NCI-H82 treated with DMSO at 0.1 percent for 48 hours (cell line): ENCODE results near the gene RPS28.

Experiments
- DNase-seq: peaks from one replicate; lab custom pipeline; 2025; ENCODE audit not compliant: unreplicated experiment; lab: John Stamatoyannopoulos, UW

Gene RPS28

DNA sequence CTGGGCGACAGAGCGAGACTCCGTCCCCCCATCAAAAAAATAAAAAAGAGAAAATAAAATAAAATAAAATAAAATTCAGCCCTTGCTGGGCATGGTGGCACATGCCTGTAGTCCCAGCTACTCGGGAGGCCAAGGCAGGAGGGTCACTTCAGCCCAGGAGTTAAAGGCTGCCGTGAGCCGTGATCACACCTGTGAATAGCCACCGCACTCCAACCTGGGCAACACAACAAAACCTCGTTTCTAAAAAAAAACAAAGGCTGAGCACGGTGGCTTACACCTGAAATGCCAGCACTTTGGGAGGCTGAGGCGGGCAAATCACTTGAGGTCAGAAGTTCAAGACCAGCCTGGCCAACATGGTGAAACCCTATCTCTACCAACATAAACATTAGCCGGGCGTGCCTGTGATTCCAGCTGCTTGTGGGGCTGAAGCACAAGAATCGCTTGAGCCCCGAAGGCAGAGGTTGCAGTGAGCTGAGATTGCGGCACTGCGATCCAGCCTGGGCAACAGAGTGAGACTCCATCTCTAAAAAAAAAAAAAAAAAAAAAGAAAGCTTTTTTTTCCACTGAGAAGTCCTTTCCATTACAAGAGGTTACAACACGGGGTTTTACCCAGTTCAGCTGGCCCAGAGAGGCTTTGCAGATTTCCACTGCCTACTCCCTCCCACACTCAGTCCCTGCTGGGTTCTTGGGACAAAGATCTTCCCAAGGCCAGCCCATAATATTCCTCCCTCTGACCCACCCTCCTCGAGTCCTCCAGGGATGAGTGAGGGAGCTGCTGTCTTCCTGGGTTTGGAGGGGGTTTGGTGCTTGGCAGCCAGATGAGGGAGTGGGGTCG lies 49.1 kb downstream of the RPS28 start:
- DNase-seq = no peak

DNA sequence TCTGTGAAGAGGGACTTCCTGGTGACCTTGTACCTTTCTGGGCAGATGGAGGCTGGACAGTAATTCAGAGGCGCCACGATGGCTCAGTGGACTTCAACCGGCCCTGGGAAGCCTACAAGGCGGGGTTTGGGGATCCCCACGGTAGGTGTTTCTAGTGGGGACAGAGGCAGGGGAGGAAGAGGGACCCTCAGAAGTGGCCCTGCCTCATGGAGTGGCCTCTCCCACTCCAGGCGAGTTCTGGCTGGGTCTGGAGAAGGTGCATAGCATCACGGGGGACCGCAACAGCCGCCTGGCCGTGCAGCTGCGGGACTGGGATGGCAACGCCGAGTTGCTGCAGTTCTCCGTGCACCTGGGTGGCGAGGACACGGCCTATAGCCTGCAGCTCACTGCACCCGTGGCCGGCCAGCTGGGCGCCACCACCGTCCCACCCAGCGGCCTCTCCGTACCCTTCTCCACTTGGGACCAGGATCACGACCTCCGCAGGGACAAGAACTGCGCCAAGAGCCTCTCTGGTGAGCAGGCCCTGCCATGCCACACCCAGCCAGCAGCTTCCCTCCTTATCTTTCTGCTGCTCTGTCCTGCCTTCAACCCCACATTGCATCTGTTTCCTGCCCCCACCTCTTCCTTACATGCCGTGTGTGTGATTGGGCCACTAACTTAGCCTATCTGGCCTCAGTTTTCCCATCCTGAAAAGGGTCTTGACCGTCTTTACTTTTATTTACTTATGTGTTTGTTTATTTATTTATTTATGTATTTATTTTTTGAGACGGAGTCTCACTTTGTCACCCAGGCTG lies 49.9 kb downstream of the RPS28 start:
- DNase-seq = no peak
